Measurements from ENCODE around the gene CLDN34.

- TF ChIP-seq POLR2A (IDR thresholded peaks at IDR 0.05), result no peak
- no peak for TF ChIP-seq CTCF (IDR thresholded peaks at IDR 0.05)
Observed at GRCh38 chrX:10009741-10010140, 42.6 kb downstream of the CLDN34 start.
